Stimulated activated CD4-positive, alpha-beta T cell treated with anti-CD3 and anti-CD28 coated beads, Interleukin-4, amount 100 ng/mL, for 48 hours (primary cell): ENCODE results near the gene PRAMEF1.
"Not testable (repeated sequence)": the region's sequence is repeated elsewhere in the genome, so short reads cannot be mapped to it uniquely, and the experiment has no call there.

ENCODE experiments used
- DNase-seq, 2 donors: peaks; one replicate each; pipeline ENCODE4 v3.0.0-alpha.2; 2020; ENCODE audit warnings: low read depth in 2 of 2

The PRAMEF1 gene

GRCh38 chr1:12791097-12791496 is at the start of gene PRAMEF1:
Gene PRAMEF1 (plus strand): TSS chr1:12791397. CDS start chr1:12793228, 1,831 bp downstream.
- DNase-seq = not testable (repeated sequence)

- no peak for DNase-seq
Measured at GRCh38 chr1:12741946-12742345, 49.3 kb upstream of the PRAMEF1 start.

GRCh38 chr1:12745126-12745991 is 45.8 kb upstream of the PRAMEF1 start:
- no peak for DNase-seq

- no peak for DNase-seq
Measured at GRCh38 chr1:12745992-12746323, 45.2 kb upstream of the PRAMEF1 start, which contains the start of gene CFAP107. Gene CFAP107 (plus strand): TSS chr1:12746200. CDS start chr1:12746431, 231 bp downstream.

- DNase-seq = no peak
Measured at GRCh38 chr1:12748778-12749355, 42.3 kb upstream of the PRAMEF1 start.

- DNase-seq = no peak
Measured at GRCh38 chr1:12754738-12755137, 36.5 kb upstream of the PRAMEF1 start.

- DNase-seq = no peak
Measured at GRCh38 chr1:12756273-12756672, 34.9 kb upstream of the PRAMEF1 start.

GRCh38 chr1:12756768-12757413 is 34.3 kb upstream of the PRAMEF1 start:
- DNase-seq = no peak

- no peak for DNase-seq
Measured at GRCh38 chr1:12757836-12758235, 33.4 kb upstream of the PRAMEF1 start.

GRCh38 chr1:12760256-12760795 is 30.9 kb upstream of the PRAMEF1 start:
- DNase-seq = no peak

GRCh38 chr1:12761781-12762180 is 29.4 kb upstream of the PRAMEF1 start:
- no peak for DNase-seq

GRCh38 chr1:12762766-12763165 is 28.4 kb upstream of the PRAMEF1 start:
- DNase-seq = no peak

- DNase-seq = no peak
Measured at GRCh38 chr1:12763479-12763878, 27.7 kb upstream of the PRAMEF1 start.

- no peak for DNase-seq
Measured at GRCh38 chr1:12764016-12764415, 27.2 kb upstream of the PRAMEF1 start.

- no peak for DNase-seq
Measured at GRCh38 chr1:12769031-12769430, 22.2 kb upstream of the PRAMEF1 start.

GRCh38 chr1:12769976-12770505 is 21.2 kb upstream of the PRAMEF1 start:
- no peak for DNase-seq

- no peak for DNase-seq
Measured at GRCh38 chr1:12770620-12771019, 20.6 kb upstream of the PRAMEF1 start.

- no peak for DNase-seq
Measured at GRCh38 chr1:12771186-12771585, 20.0 kb upstream of the PRAMEF1 start.

- DNase-seq = no peak
Measured at GRCh38 chr1:12772520-12772919, 18.7 kb upstream of the PRAMEF1 start.

GRCh38 chr1:12773438-12773837 is 17.8 kb upstream of the PRAMEF1 start, which contains the start of gene PRAMEF12:
Gene PRAMEF12 (plus strand): TSS chr1:12773738. CDS start chr1:12774868, 1,130 bp downstream.
- DNase-seq = no peak

- DNase-seq = no peak
Measured at GRCh38 chr1:12774801-12775345, 16.3 kb upstream of the PRAMEF1 start.

GRCh38 chr1:12775443-12775842 is 15.8 kb upstream of the PRAMEF1 start:
- no peak for DNase-seq
